ENCODE data around the gene USP2.

USP2 gene

DNA sequence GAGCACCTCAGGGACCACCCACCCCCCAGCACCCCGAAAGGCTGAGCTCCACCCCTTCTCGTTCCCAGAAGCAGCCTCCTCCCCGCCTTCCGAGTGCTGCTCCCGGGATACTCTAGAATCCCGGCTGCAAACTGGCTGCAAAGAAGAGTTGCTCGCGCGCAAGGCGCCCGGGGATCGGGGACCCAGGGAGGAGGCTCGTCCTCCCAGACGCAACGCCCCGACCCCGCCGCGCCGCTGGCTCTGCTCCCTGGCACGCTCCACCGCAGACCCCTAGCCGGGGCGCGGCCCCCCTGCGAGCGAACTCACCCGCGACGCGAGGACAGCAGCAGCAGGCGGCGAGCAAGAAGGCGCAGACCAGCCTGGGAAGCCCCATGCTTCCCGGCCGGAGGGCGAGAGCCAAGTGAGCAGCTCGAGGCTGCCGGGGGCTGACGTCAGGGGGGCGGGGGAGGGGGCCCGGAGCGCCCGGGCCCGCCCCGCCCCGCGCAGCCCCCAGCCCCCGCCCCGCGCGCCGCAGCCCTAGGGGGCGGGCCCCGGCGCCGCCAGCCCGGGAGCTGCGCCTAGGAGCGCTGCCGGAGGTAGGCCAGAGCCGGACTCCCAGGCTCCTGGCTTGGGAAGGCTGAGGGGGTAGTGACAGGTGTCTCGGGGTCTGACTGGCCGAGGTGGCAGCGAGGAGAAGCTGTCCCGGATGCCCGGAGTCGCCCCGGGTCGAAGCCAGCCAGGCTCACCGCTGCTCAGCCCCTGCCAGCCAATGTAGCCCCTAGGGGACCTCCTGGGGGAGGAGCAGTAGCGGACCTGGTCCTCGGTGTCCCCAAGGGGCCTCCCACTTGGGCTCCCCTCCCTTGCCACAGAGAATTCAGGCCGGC, 64.5 kb downstream of the USP2 start, which contains the start of gene MCAM:
TSS of gene MCAM (minus strand) at position 402 of the 863 bp plus-strand sequence. CDS start at position 373, 29 bp downstream.
- H3K27ac ChIP-seq (ENCODE audit: low read depth, low read length), result peak within 1 kb of the TSS; percentile 73
- peaks cover 0 to 4% of the 10 kb centered on the region in 2 donors for H3K36me3 ChIP-seq (ENCODE audit: control insufficient read depth in 1 of 2, insufficient read depth in 2 of 2, low read length in 2 of 2)
- H3K27me3 ChIP-seq (ENCODE audit: control insufficient read depth in 1 of 2, insufficient read depth in 2 of 2, low read length in 2 of 2), result peaks cover 35 to 46% of the 10 kb centered on the region in 2 donors
- H3K9me3 ChIP-seq (ENCODE audit: control insufficient read depth in 1 of 2, low read length in 2 of 2), result no peaks in the 10 kb centered on the region
- peak within 1 kb of the TSS in 1 of 2 donors; percentile 51 for H3K9ac ChIP-seq (ENCODE audit: low read depth in 1 of 2, low read length in 2 of 2)
- H3K4me3 ChIP-seq (ENCODE audit: low read depth in 1 of 2, low read length in 2 of 2), result peak within 1 kb of the TSS; percentile 66 to 70
- peaks cover 17 to 53% of the 10 kb centered on the region in 2 donors for H3K4me1 ChIP-seq (ENCODE audit: control insufficient read depth in 1 of 2, insufficient read depth in 2 of 2, low read length in 2 of 2)

DNA sequence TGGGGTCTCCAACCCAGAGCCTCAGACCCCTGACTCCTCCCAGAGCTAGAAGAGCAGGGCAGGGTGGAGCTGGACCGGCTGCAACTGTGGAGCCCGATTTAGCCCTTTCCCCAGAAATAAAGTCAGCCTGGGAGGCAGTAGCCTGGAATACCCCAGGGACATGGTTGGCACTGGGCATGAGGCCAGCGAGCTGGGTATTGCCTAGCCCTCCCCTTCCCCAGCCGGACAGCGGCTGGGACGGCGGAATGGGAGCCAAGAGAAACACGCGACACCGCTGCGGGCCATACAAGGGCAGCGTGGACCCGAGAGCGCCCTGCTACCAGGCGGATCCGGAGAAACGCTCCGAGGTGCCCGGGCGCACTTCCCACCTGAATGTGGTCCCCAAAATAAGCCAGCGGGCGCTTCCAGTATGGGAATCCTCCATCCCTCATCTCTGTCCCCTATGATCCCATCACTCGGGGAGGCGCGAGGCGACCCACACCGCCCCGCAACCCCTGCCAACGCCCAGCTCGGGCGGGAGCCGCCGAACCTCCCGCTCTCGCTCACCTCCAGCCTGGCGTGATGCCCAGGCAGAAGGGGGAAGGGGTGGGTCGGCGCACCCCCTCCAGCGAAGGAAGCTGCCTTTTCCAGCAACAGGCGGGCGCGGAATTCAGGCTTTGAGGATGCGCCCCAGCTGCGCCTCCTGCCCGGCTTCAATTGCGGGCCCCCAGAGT, 65.3 kb downstream of the USP2 start:
- Histone ChIP-seq H3K4me3 (ENCODE audit: low read depth in 1 of 2, low read length in 2 of 2) (peak overlapping the region; percentile 66 to 70), H3K27ac (ENCODE audit: low read depth, low read length) (peak overlapping the region; percentile 66), H3K9me3 (ENCODE audit: control insufficient read depth in 1 of 2, low read length in 2 of 2) (no peaks in the 10 kb centered on the region), H3K36me3 (ENCODE audit: control insufficient read depth in 1 of 2, insufficient read depth in 2 of 2, low read length in 2 of 2) (peaks cover 0 to 4% of the 10 kb centered on the region in 2 donors), H3K27me3 (ENCODE audit: control insufficient read depth in 1 of 2, insufficient read depth in 2 of 2, low read length in 2 of 2) (peaks cover 35 to 42% of the 10 kb centered on the region in 2 donors), H3K9ac (ENCODE audit: low read depth in 1 of 2, low read length in 2 of 2) (peak overlapping the region; percentile 25 to 51), H3K4me1 (ENCODE audit: control insufficient read depth in 1 of 2, insufficient read depth in 2 of 2, low read length in 2 of 2) (peaks cover 17 to 46% of the 10 kb centered on the region in 2 donors)

DNA sequence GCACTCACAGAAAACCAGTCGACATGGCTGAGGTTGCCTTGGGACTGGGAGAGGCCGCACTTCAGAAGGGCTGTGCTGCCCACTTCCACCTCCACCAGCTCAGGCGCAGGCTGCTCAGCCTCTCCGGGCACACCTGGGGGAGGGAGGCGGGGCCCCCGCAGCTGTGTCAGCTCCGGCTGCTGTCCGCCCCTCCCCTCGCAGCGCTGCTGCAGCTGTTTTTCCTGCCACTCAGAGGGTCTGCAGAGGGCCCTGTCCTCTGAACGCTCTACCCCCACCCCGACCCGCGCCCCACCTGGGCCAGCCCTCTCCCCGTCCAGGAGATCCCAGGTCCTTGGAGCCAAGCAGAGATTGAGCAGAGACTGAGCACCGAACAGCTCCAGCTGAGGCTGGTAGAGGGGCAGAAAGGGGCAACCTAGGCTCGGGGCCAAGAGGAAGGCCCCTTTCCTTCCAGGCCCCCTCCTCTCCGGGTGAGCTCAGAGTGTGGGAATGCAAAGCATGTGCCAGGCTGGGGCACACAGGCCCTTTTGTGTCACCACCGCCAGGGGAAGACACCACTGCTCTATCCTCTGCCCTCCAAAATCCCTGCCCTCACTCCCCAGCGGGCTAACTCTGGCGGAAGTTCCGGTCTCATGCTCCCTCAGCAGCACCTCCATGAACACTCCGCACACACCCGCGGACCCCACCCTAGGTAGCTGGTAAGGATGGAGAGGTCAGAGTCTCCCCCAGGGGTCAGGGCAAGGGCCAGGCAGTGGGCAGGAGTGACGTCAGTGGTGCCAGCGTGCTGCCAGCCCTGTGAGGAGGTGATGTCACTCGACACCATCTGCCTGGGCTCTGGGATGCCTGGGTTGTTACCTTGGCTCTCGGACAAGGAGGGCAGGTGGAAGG, 66.1 kb downstream of the USP2 start:
- Histone ChIP-seq H3K36me3 (ENCODE audit: control insufficient read depth in 1 of 2, insufficient read depth in 2 of 2, low read length in 2 of 2) (peaks cover 0 to 4% of the 10 kb centered on the region in 2 donors), H3K9me3 (ENCODE audit: control insufficient read depth in 1 of 2, low read length in 2 of 2) (no peaks in the 10 kb centered on the region), H3K4me3 (ENCODE audit: low read depth in 1 of 2, low read length in 2 of 2) (peak overlapping the region; percentile 66 to 70), H3K4me1 (ENCODE audit: control insufficient read depth in 1 of 2, insufficient read depth in 2 of 2, low read length in 2 of 2) (peaks cover 13 to 38% of the 10 kb centered on the region in 2 donors), H3K27ac (ENCODE audit: low read depth, low read length) (peak overlapping the region; percentile 66), H3K9ac (ENCODE audit: low read depth in 1 of 2, low read length in 2 of 2) (peak overlapping the region; percentile 25 to 51), H3K27me3 (ENCODE audit: control insufficient read depth in 1 of 2, insufficient read depth in 2 of 2, low read length in 2 of 2) (peaks cover 35 to 42% of the 10 kb centered on the region in 2 donors)

DNA sequence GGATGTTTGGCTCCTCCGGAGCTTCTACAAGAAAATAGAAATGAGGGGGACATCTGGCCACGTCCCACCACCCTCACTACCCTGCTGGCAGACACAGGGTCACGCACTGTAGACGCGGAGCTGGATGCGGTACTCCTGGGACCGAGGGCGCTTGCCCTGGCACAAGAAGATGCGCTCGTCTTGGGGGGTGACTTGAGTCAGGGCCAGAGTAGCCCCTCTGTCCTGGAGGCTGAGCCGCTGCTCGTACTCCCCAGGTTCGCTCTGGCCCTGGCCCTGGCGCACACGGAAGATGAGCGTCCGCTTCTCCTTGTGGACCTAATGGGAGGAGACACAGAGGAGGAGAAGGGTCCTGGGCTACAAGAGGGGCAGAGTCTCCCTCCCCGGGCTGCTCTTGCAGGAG, 66.8 kb downstream of the USP2 start:
- H3K36me3 ChIP-seq (ENCODE audit: control insufficient read depth in 1 of 2, insufficient read depth in 2 of 2, low read length in 2 of 2), result peaks cover 0 to 4% of the 10 kb centered on the region in 2 donors
- H3K27ac ChIP-seq (ENCODE audit: low read depth, low read length), result no peak overlapping the region
- peaks cover 11 to 38% of the 10 kb centered on the region in 2 donors for H3K4me1 ChIP-seq (ENCODE audit: control insufficient read depth in 1 of 2, insufficient read depth in 2 of 2, low read length in 2 of 2)
- peak overlapping the region in 1 of 2 donors; percentile 51 for H3K9ac ChIP-seq (ENCODE audit: low read depth in 1 of 2, low read length in 2 of 2)
- peak overlapping the region; percentile 66 to 70 for H3K4me3 ChIP-seq (ENCODE audit: low read depth in 1 of 2, low read length in 2 of 2)
- H3K27me3 ChIP-seq (ENCODE audit: control insufficient read depth in 1 of 2, insufficient read depth in 2 of 2, low read length in 2 of 2), result peaks cover 35 to 42% of the 10 kb centered on the region in 2 donors
- no peaks in the 10 kb centered on the region for H3K9me3 ChIP-seq (ENCODE audit: control insufficient read depth in 1 of 2, low read length in 2 of 2)

DNA sequence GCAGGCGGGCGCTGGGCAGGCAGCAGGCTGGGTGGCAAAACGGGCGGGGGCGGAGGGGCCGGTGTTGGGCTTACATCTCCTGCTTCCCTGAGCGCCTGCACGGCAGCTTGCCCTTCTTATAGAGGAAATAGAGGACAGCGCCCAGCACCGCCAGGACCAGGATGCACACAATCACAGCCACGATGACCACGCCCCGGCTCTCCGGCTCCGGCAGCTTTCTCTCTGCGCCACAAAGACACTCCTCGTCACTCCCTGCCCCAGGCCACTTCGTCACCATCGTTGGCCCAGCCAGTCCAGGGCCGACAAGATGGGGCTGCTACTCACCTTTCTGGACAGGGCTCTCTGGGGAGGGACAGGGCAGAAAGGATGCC, 70.8 kb downstream of the USP2 start:
- Histone ChIP-seq H3K9me3 (ENCODE audit: control insufficient read depth in 1 of 2, low read length in 2 of 2) (no peaks in the 10 kb centered on the region), H3K4me1 (ENCODE audit: control insufficient read depth in 1 of 2, insufficient read depth in 2 of 2, low read length in 2 of 2) (peaks cover 7 to 10% of the 10 kb centered on the region in 2 donors), H3K27me3 (ENCODE audit: control insufficient read depth in 1 of 2, insufficient read depth in 2 of 2, low read length in 2 of 2) (peaks cover 12 to 16% of the 10 kb centered on the region in 2 donors), H3K36me3 (ENCODE audit: control insufficient read depth in 1 of 2, insufficient read depth in 2 of 2, low read length in 2 of 2) (peaks cover 7 to 10% of the 10 kb centered on the region in 2 donors), H3K9ac (ENCODE audit: low read depth in 1 of 2, low read length in 2 of 2) (no peak overlapping the region), H3K27ac (ENCODE audit: low read depth, low read length) (no peak overlapping the region), H3K4me3 (ENCODE audit: low read depth in 1 of 2, low read length in 2 of 2) (no peak overlapping the region)

DNA sequence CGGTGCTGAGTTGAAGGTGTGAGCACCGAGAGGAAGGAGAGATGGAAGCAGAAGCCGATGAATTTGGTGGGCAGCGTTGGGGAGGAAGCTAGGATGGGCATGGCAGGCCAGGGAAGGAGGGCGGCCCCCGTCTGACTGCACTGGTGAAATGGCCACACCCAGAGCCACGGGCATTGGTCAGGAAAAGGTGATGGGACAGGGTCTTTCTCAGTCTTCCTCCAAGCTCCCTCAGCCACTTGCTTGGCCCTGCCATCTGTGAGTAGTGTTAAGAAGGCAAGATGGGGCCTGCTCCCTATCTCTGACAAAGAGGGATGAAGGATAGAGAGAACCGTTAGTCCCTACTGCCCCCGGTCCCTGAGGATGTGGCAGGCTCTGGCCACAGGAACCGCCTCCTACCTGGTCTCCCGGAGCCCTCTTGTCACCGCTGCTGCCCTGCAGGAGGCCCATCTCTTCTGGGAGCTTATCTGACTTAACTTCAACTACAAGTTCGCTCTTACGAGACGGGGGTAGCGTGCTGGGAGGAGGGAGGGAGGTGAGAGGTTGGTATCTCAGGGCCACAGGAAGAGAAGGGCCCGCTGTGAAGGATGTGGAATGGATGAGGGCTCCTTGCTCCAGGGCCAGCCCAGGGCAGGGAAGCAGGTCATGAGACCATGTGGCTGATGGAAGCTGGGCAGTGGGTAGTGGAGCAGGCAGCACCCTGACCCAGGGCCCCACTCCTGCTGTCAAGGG, 71.4 kb downstream of the USP2 start:
- Histone ChIP-seq H3K27ac (ENCODE audit: low read depth, low read length) (no peak overlapping the region), H3K36me3 (ENCODE audit: control insufficient read depth in 1 of 2, insufficient read depth in 2 of 2, low read length in 2 of 2) (peaks cover 7 to 12% of the 10 kb centered on the region in 2 donors), H3K9ac (ENCODE audit: low read depth in 1 of 2, low read length in 2 of 2) (no peak overlapping the region), H3K27me3 (ENCODE audit: control insufficient read depth in 1 of 2, insufficient read depth in 2 of 2, low read length in 2 of 2) (peaks cover 6 to 12% of the 10 kb centered on the region in 2 donors), H3K9me3 (ENCODE audit: control insufficient read depth in 1 of 2, low read length in 2 of 2) (no peaks in the 10 kb centered on the region), H3K4me3 (ENCODE audit: low read depth in 1 of 2, low read length in 2 of 2) (no peak overlapping the region), H3K4me1 (ENCODE audit: control insufficient read depth in 1 of 2, insufficient read depth in 2 of 2, low read length in 2 of 2) (peaks cover 1 to 5% of the 10 kb centered on the region in 2 donors)

DNA sequence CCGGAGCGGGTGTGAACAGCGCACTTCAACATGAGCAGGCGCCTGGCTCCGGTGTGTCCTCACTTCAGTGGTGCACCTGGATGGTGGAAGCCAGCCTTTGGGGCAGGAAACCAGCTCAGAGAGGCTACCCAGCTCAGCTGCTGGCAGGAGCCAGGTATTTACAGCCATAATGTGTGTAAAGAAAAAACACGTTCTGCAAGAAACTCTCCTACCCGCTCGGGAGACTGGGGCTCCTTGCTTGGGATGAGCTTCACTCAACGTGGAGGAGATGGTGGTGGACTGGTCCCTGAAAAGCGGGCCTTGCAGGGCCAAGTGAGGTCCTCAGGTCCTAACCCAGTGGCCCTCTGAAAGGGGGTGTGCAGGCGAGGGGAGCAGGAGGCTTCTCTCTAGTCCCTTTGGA, 72.1 kb downstream of the USP2 start:
- no peak overlapping the region for H3K27ac ChIP-seq (ENCODE audit: low read depth, low read length)
- H3K36me3 ChIP-seq (ENCODE audit: control insufficient read depth in 1 of 2, insufficient read depth in 2 of 2, low read length in 2 of 2), result peaks cover 7 to 14% of the 10 kb centered on the region in 2 donors

DNA sequence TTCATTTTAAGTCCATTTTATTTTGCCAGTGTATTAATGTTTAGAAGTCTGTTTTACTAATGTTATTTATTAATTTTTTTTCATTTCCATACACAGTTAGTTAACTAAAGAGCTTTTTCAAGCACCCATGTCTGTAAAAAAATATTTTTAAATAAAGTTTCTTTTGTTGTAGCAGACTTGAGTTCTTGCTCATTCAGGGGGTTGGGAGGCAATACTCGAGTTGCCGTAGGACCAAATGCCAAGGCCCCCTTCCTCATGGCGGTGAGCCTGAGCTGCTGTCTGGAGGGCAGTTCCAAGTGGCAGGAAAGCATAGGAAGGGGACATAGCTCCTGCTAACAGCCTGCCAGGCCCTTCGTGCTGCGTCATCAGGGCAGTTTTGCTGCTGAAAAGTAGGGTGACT, 73.5 kb downstream of the USP2 start:
- no peaks in the 10 kb centered on the region for H3K27me3 ChIP-seq (ENCODE audit: control insufficient read depth in 1 of 2, insufficient read depth in 2 of 2, low read length in 2 of 2)
- H3K27ac ChIP-seq (ENCODE audit: low read depth, low read length), result no peak overlapping the region
- no peaks in the 10 kb centered on the region for H3K4me1 ChIP-seq (ENCODE audit: control insufficient read depth in 1 of 2, insufficient read depth in 2 of 2, low read length in 2 of 2)
- peaks cover 19 to 24% of the 10 kb centered on the region in 2 donors for H3K36me3 ChIP-seq (ENCODE audit: control insufficient read depth in 1 of 2, insufficient read depth in 2 of 2, low read length in 2 of 2)
- H3K4me3 ChIP-seq (ENCODE audit: low read depth in 1 of 2, low read length in 2 of 2), result no peak overlapping the region
- H3K9me3 ChIP-seq (ENCODE audit: control insufficient read depth in 1 of 2, low read length in 2 of 2), result no peaks in the 10 kb centered on the region
- H3K9ac ChIP-seq (ENCODE audit: low read depth in 1 of 2, low read length in 2 of 2), result peak overlapping the region in 1 of 2 donors; percentile 43

More for the DNA sequence above, 72.1 kb downstream of the USP2 start:
- Histone ChIP-seq H3K4me3 (ENCODE audit: low read depth in 1 of 2, low read length in 2 of 2) (no peak overlapping the region), H3K9ac (ENCODE audit: low read depth in 1 of 2, low read length in 2 of 2) (no peak overlapping the region), H3K9me3 (ENCODE audit: control insufficient read depth in 1 of 2, low read length in 2 of 2) (no peaks in the 10 kb centered on the region), H3K4me1 (ENCODE audit: control insufficient read depth in 1 of 2, insufficient read depth in 2 of 2, low read length in 2 of 2) (no peaks in the 10 kb centered on the region), H3K27me3 (ENCODE audit: control insufficient read depth in 1 of 2, insufficient read depth in 2 of 2, low read length in 2 of 2) (peaks cover 0 to 4% of the 10 kb centered on the region in 2 donors)

DNA sequence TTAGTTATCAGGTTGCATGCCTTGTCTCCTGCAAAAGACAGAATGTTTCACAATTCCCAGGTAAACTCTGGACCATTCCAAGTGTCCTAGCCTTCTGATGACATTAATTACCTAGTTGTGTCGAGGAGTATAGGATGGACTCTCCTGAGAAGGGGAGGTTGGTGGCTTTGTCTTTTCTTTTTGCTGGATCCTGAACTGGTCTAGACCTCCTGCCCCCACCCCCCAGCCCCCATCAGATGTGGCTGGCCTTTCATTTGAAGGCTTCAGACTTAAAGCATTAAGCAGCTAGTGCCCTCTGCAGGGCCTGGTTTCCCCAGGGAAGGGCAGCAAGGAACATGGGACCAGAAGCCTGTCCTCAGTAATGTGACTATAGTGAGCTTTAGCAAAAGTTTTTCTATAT, 74.3 kb downstream of the USP2 start:
- Histone ChIP-seq H3K36me3 (ENCODE audit: control insufficient read depth in 1 of 2, insufficient read depth in 2 of 2, low read length in 2 of 2) (peaks cover 21 to 24% of the 10 kb centered on the region in 2 donors), H3K4me1 (ENCODE audit: control insufficient read depth in 1 of 2, insufficient read depth in 2 of 2, low read length in 2 of 2) (no peaks in the 10 kb centered on the region), H3K27me3 (ENCODE audit: control insufficient read depth in 1 of 2, insufficient read depth in 2 of 2, low read length in 2 of 2) (no peaks in the 10 kb centered on the region), H3K27ac (ENCODE audit: low read depth, low read length) (no peak overlapping the region), H3K4me3 (ENCODE audit: low read depth in 1 of 2, low read length in 2 of 2) (no peak overlapping the region), H3K9ac (ENCODE audit: low read depth in 1 of 2, low read length in 2 of 2) (no peak overlapping the region), H3K9me3 (ENCODE audit: control insufficient read depth in 1 of 2, low read length in 2 of 2) (no peaks in the 10 kb centered on the region)

Measured in duodenal mucosa (tissue), 2 donors.